ENCODE measurements around the gene CDH13.

CDH13 gene

DNA sequence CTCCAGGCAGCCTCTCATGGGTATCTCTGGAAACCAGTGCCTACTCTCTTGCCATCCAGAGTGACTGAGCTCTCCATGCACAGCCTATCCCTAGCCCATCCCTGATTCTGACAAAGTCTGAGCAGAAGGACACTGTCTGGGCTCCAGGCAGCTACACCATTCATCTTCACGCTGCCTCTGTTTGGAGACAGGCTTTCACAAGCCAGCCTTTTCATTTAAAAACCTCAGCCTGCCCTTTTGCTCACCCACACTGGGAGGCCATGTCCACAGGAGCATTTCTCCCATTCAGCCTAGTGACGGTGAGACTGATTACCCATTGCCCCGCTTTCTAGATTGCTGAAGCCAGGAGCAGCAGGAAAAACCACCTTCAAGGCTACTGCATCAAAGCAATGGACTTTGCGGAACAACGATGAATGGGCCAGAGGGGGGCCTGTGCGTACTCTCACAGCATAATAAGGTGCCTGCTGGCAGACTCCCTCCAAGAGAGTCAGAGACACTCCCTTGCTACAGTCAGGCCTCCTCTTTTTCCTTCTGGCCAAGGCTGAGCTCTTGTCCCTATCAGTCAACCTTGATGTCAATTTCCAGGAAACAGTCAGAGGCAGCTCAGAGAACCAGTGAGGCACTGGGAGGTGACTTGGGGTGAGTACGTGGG is 24.7 kb upstream of the CDH13 start:
- Histone ChIP-seq H3K9me3 (ENCODE audit: control insufficient read depth, insufficient read depth, low read length) (no peaks in the 10 kb centered on the region), H3K27me3 (ENCODE audit: control insufficient read depth, insufficient read depth, low read length) (no peaks in the 10 kb centered on the region), H3K27ac (ENCODE audit: low read length) (no peak overlapping the region), H3K4me1 (ENCODE audit: control insufficient read depth, insufficient read depth, low read length) (peaks cover 5% of the 10 kb centered on the region; the same call in 1 of the 2 replicates), H3K4me3 (ENCODE audit: low read length) (no peak overlapping the region), H3K36me3 (ENCODE audit: control insufficient read depth, insufficient read depth, low read length) (no peaks in the 10 kb centered on the region)
- no peak for DNase-seq (ENCODE audit: low read depth, low spot score)
- no CpG with 5 or more reads among the region's 7 CpGs for WGBS (ENCODE audit: insufficient coverage, insufficient read length)

DNA sequence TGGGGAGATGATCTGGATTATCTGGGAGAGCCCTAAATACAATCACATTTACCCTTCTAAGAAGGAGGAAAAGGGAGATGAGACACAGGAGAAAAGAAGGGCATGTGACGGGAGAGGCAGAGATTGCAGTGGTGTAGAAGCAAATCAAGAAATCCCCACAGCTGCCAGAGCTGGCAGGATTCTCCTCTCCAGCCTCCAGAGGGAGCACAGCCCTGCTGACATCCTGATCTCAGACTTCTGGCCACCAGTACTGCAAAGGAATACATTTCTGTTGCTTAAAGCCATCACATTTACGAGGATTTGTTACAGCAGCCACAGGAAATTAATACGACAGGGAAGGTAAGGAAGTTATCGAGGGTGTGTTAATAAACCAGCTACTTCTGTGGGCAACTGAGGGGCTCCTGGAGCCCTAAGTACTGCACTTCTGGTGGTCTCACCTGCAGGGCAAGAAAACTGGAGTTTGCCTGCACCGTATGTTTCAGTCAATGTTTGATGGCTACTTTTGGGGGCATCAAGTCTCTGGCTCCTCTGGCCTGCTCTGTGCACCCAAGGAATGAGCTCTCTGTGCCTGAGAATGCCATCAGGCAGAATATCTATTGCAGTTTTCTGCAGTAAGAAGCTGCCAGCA is 22.9 kb upstream of the CDH13 start:
- H3K36me3 ChIP-seq (ENCODE audit: control insufficient read depth, insufficient read depth, low read length), result no peaks in the 10 kb centered on the region
- H3K27me3 ChIP-seq (ENCODE audit: control insufficient read depth, insufficient read depth, low read length), result no peaks in the 10 kb centered on the region
- no peaks in the 10 kb centered on the region for H3K9me3 ChIP-seq (ENCODE audit: control insufficient read depth, insufficient read depth, low read length)
- peaks cover 5% of the 10 kb centered on the region; the same call in 1 of the 2 replicates for H3K4me1 ChIP-seq (ENCODE audit: control insufficient read depth, insufficient read depth, low read length)
- no peak overlapping the region for H3K27ac ChIP-seq (ENCODE audit: low read length)
- DNase-seq (ENCODE audit: low read depth, low spot score), result no peak
- H3K4me3 ChIP-seq (ENCODE audit: low read length), result no peak overlapping the region
- WGBS (ENCODE audit: insufficient coverage, insufficient read length), result no CpG with 5 or more reads among the region's 5 CpGs

DNA sequence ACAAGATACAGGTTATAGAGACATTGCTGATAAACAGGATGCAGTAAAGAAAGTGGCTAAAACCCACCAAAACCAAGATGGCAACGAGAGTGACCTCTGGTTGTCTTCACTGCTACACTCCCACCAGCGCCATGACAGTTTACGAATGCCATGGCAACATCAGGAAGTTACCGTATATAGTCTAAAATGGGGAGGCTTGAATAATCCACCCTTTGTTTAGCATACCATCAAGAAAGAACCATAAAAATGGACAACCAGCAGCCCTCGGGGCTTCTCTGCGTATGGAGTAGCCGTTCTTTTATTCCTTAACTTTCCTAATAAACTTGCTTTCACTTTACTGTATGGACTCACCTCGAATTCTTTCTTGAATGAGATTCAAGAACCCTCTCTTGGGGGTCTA is 21.7 kb upstream of the CDH13 start:
- no peaks in the 10 kb centered on the region for H3K9me3 ChIP-seq (ENCODE audit: control insufficient read depth, insufficient read depth, low read length)
- H3K4me3 ChIP-seq (ENCODE audit: low read length), result no peak overlapping the region
- no peaks in the 10 kb centered on the region for H3K27me3 ChIP-seq (ENCODE audit: control insufficient read depth, insufficient read depth, low read length)
- peaks cover 5% of the 10 kb centered on the region; the same call in 1 of the 2 replicates for H3K4me1 ChIP-seq (ENCODE audit: control insufficient read depth, insufficient read depth, low read length)
- DNase-seq (ENCODE audit: low read depth, low spot score), result no peak
- no CpG with 5 or more reads among the region's 8 CpGs for WGBS (ENCODE audit: insufficient coverage, insufficient read length)
- H3K36me3 ChIP-seq (ENCODE audit: control insufficient read depth, insufficient read depth, low read length), result no peaks in the 10 kb centered on the region
- no peak overlapping the region for H3K27ac ChIP-seq (ENCODE audit: low read length)

DNA sequence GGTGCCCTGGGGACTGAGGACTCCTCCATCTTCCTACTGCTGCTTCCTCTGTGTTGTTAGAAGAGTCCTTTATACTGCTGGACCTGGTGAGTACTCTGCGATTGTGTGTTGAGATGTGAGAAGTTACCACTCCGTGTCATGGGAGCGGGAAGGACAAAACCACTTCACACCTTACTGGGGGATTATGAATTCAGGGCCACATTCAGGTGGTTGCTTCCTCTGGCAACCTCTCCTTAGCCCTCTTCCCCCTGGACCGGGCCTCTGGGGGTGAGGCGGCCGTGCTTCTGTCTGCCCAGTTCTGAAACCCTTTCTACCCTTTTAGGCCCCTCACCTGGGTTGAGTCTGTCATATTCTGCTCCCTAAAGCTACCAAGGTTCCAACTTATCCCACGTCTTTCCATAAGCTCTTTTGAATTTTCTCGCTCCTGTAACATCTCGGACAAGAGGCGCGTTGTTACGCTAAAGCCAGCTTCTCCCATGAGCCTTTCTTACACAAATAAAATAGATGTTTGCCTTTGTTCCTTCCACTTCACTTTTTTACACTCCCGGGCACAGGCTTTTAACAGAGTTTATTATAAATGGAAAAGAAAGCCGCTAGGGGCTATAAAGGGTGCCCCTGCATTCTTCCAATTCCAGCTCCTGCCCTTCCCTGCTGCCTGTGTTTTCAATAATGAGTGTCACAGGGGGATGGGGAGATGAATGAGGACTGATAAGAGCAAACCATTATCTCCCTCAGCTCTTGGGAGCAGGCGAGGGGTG is 20.7 kb upstream of the CDH13 start:
- WGBS (ENCODE audit: insufficient coverage, insufficient read length), result no CpG with 5 or more reads among the region's 15 CpGs
- Histone ChIP-seq H3K36me3 (ENCODE audit: control insufficient read depth, insufficient read depth, low read length) (no peaks in the 10 kb centered on the region), H3K4me1 (ENCODE audit: control insufficient read depth, insufficient read depth, low read length) (peaks cover 5% of the 10 kb centered on the region; the same call in 1 of the 2 replicates), H3K27ac (ENCODE audit: low read length) (no peak overlapping the region), H3K9me3 (ENCODE audit: control insufficient read depth, insufficient read depth, low read length) (no peaks in the 10 kb centered on the region), H3K27me3 (ENCODE audit: control insufficient read depth, insufficient read depth, low read length) (no peaks in the 10 kb centered on the region), H3K4me3 (ENCODE audit: low read length) (no peak overlapping the region)
- no peak for DNase-seq (ENCODE audit: low read depth, low spot score)

DNA sequence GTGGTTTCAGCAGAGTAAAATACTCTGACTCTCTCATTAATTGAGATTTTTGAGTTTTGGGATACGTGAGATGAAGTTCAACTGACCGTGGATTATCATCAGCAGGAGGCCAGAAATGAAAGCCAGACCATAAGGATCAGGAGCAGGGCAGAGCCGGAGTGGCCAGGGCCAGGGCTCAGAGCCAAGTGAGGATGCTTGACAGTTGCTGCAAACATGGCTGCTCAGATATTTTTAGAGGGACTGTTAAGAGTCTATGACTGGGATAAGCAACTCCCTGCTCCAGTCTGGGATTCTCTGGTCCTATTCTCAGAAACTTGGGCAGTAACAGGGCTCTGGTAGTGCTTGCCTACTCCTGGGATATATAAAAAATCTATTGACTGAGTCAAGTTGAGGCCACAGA is 17.6 kb upstream of the CDH13 start:
- H3K27me3 ChIP-seq (ENCODE audit: control insufficient read depth, insufficient read depth, low read length), result no peaks in the 10 kb centered on the region
- no peak overlapping the region for H3K4me3 ChIP-seq (ENCODE audit: low read length)
- H3K9me3 ChIP-seq (ENCODE audit: control insufficient read depth, insufficient read depth, low read length), result no peaks in the 10 kb centered on the region
- no peak for DNase-seq (ENCODE audit: low read depth, low spot score)
- no peaks in the 10 kb centered on the region for H3K36me3 ChIP-seq (ENCODE audit: control insufficient read depth, insufficient read depth, low read length)
- H3K27ac ChIP-seq (ENCODE audit: low read length), result no peak overlapping the region
- no CpG with 5 or more reads among the region's 3 CpGs for WGBS (ENCODE audit: insufficient coverage, insufficient read length)
- H3K4me1 ChIP-seq (ENCODE audit: control insufficient read depth, insufficient read depth, low read length), result peaks cover 7% of the 10 kb centered on the region

DNA sequence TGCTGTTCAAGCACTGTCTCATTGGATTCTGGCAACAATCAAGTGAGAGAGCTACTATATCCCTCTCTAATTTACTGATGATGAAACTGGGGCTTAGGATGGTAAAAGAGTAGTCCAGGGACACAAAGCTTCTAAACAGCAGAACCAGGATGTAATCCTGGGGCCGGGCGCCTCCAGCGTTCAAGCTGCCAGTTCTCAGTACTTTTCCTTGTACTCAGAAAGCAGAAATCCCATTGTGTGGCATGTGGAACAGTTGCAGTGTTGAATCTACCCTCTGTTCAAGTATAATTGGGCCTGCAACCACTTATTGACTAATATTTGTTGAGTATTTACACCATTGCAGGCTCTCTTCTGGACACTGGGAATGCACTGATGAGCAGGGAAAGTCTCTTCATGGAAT is 14.5 kb upstream of the CDH13 start:
- Histone ChIP-seq H3K27ac (ENCODE audit: low read length) (no peak overlapping the region), H3K36me3 (ENCODE audit: control insufficient read depth, insufficient read depth, low read length) (no peaks in the 10 kb centered on the region), H3K4me3 (ENCODE audit: low read length) (no peak overlapping the region), H3K27me3 (ENCODE audit: control insufficient read depth, insufficient read depth, low read length) (no peaks in the 10 kb centered on the region), H3K4me1 (ENCODE audit: control insufficient read depth, insufficient read depth, low read length) (peaks cover 1% of the 10 kb centered on the region; the same call in 1 of the 2 replicates), H3K9me3 (ENCODE audit: control insufficient read depth, insufficient read depth, low read length) (no peaks in the 10 kb centered on the region)
- no peak for DNase-seq (ENCODE audit: low read depth, low spot score)
- no CpG with 5 or more reads among the region's 3 CpGs for WGBS (ENCODE audit: insufficient coverage, insufficient read length)

DNA sequence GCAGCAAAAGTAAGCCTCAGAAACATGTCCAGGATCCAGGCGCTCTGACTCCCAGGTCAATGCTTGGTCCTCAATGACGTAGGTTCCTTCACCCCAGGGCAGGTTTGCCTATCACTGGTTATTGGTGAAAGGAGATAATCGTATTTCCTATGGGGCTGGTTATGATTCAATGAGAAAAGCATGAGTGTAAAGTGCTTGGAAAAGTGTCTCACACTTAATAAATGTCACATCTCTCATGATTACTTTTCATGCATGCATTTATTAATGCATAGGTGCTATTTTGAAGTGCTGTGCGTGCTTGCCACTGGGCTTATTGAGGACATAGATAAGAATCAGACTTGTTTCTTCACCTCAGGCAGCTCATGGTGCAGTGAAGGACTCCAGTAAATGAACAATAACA is 10.4 kb upstream of the CDH13 start:
- peaks cover 1% of the 10 kb centered on the region; the same call in 1 of the 2 replicates for H3K4me1 ChIP-seq (ENCODE audit: control insufficient read depth, insufficient read depth, low read length)
- WGBS (ENCODE audit: insufficient coverage, insufficient read length), result no CpG with 5 or more reads among the region's 4 CpGs
- H3K27ac ChIP-seq (ENCODE audit: low read length), result no peak overlapping the region
- no peak overlapping the region for H3K4me3 ChIP-seq (ENCODE audit: low read length)
- no peaks in the 10 kb centered on the region for H3K27me3 ChIP-seq (ENCODE audit: control insufficient read depth, insufficient read depth, low read length)
- H3K9me3 ChIP-seq (ENCODE audit: control insufficient read depth, insufficient read depth, low read length), result no peaks in the 10 kb centered on the region
- DNase-seq (ENCODE audit: low read depth, low spot score), result no peak
- no peaks in the 10 kb centered on the region for H3K36me3 ChIP-seq (ENCODE audit: control insufficient read depth, insufficient read depth, low read length)

DNA sequence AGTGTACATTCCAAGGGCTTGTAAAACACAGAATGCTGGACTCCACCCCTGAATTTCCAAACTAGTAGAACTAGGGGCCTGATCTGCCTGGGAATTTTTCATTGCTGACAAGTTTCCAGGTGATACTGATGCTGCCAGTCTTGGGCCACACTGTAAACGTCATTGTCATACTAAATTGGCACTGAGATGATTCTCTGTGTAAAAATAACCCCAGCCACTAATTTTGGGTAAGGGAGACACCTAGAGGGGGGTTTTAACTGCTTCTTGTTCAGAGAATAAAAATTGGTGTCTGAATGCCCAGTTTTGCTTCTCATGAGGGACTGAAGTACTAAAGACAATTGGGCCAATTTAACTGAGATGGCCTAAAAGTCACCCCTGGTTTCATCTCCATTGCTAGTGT is 5.0 kb upstream of the CDH13 start:
- Histone ChIP-seq H3K27ac (ENCODE audit: low read length) (no peak overlapping the region), H3K27me3 (ENCODE audit: control insufficient read depth, insufficient read depth, low read length) (peaks cover 11% of the 10 kb centered on the region), H3K4me3 (ENCODE audit: low read length) (no peak overlapping the region), H3K36me3 (ENCODE audit: control insufficient read depth, insufficient read depth, low read length) (no peaks in the 10 kb centered on the region), H3K4me1 (ENCODE audit: control insufficient read depth, insufficient read depth, low read length) (0 out of 2 replicates have a peak, but pooled peaks cover 2% of the 10 kb centered on the region), H3K9me3 (ENCODE audit: control insufficient read depth, insufficient read depth, low read length) (no peaks in the 10 kb centered on the region)
- no peak for DNase-seq (ENCODE audit: low read depth, low spot score)
- WGBS (ENCODE audit: insufficient coverage, insufficient read length), result no CpG with 5 or more reads among the region's 1 CpG

DNA sequence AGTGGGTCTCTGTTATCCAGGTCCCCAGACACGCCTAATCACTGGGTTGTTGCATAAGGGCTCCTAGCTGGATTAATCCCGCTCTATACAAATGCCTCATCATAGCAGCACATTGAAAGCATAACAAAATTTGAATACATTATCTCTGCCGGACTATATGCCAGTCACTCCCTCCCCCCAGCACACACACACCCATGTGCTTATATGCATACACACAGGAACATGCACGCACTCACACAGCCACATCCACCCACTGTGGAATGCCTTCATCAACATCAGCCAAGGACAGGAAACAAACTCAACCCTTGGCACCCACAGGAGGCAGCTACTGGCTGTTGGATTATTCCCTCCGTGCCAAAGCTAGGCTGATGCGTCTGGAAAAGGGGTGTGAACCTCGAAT is 3.5 kb upstream of the CDH13 start:
- peaks cover 19% of the 10 kb centered on the region for H3K27me3 ChIP-seq (ENCODE audit: control insufficient read depth, insufficient read depth, low read length)
- no peaks in the 10 kb centered on the region for H3K9me3 ChIP-seq (ENCODE audit: control insufficient read depth, insufficient read depth, low read length)
- DNase-seq (ENCODE audit: low read depth, low spot score), result no peak
- no peaks in the 10 kb centered on the region for H3K36me3 ChIP-seq (ENCODE audit: control insufficient read depth, insufficient read depth, low read length)
- no peak overlapping the region for H3K4me3 ChIP-seq (ENCODE audit: low read length)
- no peak overlapping the region for H3K27ac ChIP-seq (ENCODE audit: low read length)
- peaks cover 3% of the 10 kb centered on the region; the same call in 1 of the 2 replicates for H3K4me1 ChIP-seq (ENCODE audit: control insufficient read depth, insufficient read depth, low read length)
- WGBS (ENCODE audit: insufficient coverage, insufficient read length), result no CpG with 5 or more reads among the region's 7 CpGs

DNA sequence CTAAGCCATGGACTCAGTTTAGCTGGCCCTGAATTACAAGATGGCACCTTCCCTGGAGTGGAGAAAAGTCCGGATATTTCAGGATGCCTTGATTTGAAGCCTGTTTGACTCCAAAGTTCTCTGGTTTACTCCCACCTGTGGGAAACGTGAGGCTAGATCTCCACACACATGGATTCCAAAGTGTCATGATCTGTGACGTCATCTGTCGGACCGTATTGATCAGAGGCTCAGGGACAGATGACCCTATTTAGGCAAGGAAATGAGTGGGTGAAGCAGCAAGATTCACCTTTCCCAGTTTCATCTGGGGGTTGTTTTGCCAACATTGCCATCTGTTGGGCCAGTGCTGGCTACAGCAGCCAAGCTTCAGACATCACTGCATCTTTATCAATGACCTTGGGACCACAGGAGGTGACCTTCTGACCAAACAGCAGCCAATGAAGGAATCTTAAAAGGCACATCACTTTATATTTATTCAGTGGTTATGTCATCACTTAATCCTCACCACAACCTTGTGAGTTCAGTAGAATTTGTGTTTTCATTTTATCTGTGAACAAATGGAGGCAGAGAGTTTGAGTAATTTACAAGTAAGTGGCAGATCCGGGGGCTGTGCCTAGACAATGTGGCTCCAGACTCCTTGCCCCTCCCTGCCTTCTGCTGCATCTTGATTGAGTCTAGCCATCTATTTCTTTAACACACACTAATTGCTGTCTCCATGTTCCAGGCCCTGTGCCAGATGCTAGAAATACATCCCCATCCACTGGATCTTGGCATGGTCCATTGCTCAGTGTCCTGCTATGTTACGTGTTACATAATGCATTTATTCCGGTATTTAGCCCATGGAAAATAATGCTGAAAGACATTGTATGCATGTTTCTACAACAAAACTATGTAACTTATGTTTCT is 1.5 kb upstream of the CDH13 start:
- H3K27me3 ChIP-seq (ENCODE audit: control insufficient read depth, insufficient read depth, low read length), result peaks cover 23% of the 10 kb centered on the region
- H3K4me1 ChIP-seq (ENCODE audit: control insufficient read depth, insufficient read depth, low read length), result peaks cover 6% of the 10 kb centered on the region
- H3K9me3 ChIP-seq (ENCODE audit: control insufficient read depth, insufficient read depth, low read length), result no peaks in the 10 kb centered on the region
- no peak overlapping the region for H3K4me3 ChIP-seq (ENCODE audit: low read length)
- DNase-seq (ENCODE audit: low read depth, low spot score), result no peak
- no peaks in the 10 kb centered on the region for H3K36me3 ChIP-seq (ENCODE audit: control insufficient read depth, insufficient read depth, low read length)
- no peak overlapping the region for H3K27ac ChIP-seq (ENCODE audit: low read length)
- no CpG with 5 or more reads among the region's 8 CpGs for WGBS (ENCODE audit: insufficient coverage, insufficient read length)
